OCI-LY3 (cell line): ENCODE data around the gene BRAT1.

ENCODE experiments used
- EZH2phosphoT487 ChIP-seq: fragments of 200-600 bp; shearing (Covaris generic); IDR thresholded peaks from 2 replicates; pipeline ENCODE4 v1.6.1; 2018; ENCODE audit warnings: antibody characterized with exemption, mixed run types, low read depth
- TF ChIP-seq, protein P1 (sequence below): fragments of 200-600, 300-600 bp; sonication (generic); IDR thresholded peaks from 2 replicates; pipeline ENCODE4 v1.5.1; 2014; ENCODE audit warnings: antibody characterized with exemption, low read length, low read depth

DNA sequence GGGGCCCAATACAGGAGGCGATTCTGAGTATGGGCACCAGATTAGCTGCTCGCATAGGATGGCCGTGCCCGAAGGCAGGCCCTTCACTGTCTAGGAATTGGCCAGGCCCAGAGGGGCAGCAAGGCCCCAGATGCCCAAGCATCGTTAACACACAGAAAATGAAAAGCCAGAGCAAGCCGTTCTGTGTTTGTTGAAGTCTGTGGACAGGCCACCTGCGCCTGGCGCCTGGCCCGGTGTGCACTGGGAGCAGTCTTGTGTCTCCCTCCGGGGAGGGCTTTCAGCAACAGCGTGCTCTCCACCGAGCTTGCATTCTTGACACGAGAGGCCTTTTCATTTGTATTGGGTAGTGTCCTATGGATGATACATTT, 41.9 kb upstream of the BRAT1 start:
- TF ChIP-seq, protein P1, sequence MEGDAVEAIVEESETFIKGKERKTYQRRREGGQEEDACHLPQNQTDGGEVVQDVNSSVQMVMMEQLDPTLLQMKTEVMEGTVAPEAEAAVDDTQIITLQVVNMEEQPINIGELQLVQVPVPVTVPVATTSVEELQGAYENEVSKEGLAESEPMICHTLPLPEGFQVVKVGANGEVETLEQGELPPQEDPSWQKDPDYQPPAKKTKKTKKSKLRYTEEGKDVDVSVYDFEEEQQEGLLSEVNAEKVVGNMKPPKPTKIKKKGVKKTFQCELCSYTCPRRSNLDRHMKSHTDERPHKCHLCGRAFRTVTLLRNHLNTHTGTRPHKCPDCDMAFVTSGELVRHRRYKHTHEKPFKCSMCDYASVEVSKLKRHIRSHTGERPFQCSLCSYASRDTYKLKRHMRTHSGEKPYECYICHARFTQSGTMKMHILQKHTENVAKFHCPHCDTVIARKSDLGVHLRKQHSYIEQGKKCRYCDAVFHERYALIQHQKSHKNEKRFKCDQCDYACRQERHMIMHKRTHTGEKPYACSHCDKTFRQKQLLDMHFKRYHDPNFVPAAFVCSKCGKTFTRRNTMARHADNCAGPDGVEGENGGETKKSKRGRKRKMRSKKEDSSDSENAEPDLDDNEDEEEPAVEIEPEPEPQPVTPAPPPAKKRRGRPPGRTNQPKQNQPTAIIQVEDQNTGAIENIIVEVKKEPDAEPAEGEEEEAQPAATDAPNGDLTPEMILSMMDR, result no peak
- TF ChIP-seq EZH2phosphoT487, result no peak
